Body of pancreas (tissue), 4 donors: Measurements from ENCODE around the gene NEO1. TPM values are rescaled to one million over a fixed set of nuclear protein-coding genes. Genes with fewer than 3 reads are reported as not detected.

Experiments used
- ATAC-seq: fragments of 150-250 bp; one replicate; pipeline ENCODE4 v1.9.1; 2016
- DNase-seq, 4 donors: peaks; one replicate each; pipeline ENCODE4 v3.0.0-alpha.2; 2019
- H3K27ac ChIP-seq, 4 donors: fragments of 200-600 bp; sonication (generic); 1 replicate in 3 of 4; 2 replicates in 1 of 4; pipeline versions ENCODE4 v1.5.1 to v1.6.1; 2016 to 2019; ENCODE audit warnings: mild to moderate bottlenecking in 1 of 4, mixed read lengths in 1 of 4, moderate library complexity in 1 of 4
- H3K27me3 ChIP-seq, 2 donors: fragments of 200-600 bp; sonication (generic); one replicate each; pipeline ENCODE4 v1.6.0; 2016; ENCODE audit warnings: mild to moderate bottlenecking in 1 of 2
- H3K36me3 ChIP-seq, 2 donors: fragments of 200-600 bp; sonication (generic); replicated peaks in 1 of 2; 2 replicates each; pipeline ENCODE4 v1.5.1; 2016; ENCODE audit warnings: low read depth in 2 of 2; ENCODE audit not compliant: insufficient read depth in 1 of 2
- H3K4me1 ChIP-seq: fragments of 200-600 bp; sonication (generic); one replicate; pipeline ENCODE4 v1.6.0; 2016
- H3K4me3 ChIP-seq, 2 donors: fragments of 200-600 bp; sonication (generic); 1 replicate in 1 of 2; 2 replicates in 1 of 2; pipeline ENCODE4 v1.5.1; 2016 to 2019
- H3K9me3 ChIP-seq, 3 donors: fragments of 200-600 bp; sonication (generic); 1 replicate in 2 of 3; 2 replicates in 1 of 3; pipeline ENCODE4 v1.5.1; 2016
- CTCF ChIP-seq, 7 experiments: fragments of 450-650 bp in 4 of 7; fragments of 200-600 bp in 3 of 7; sonication (generic) in 3 of 7; IDR thresholded peaks; one replicate each; pipeline ENCODE4 v1.5.1; 2016 to 2019; ENCODE audit warnings: antibody characterized with exemption in 7 of 7
- POLR2A ChIP-seq, 3 donors: fragments of 450-650 bp; IDR thresholded peaks; one replicate each; pipeline ENCODE4 v1.6.1; 2016; ENCODE audit warnings: antibody characterized with exemption in 3 of 3, mild to moderate bottlenecking in 2 of 3
- WGBS, 2 donors: methylation state at CpG; one replicate each; pipeline ENCODE4 v1.1.5; 2017; 5-methylcytosine and 5-hydroxymethylcytosine counted together
- intact Hi-C: fragments of 100-400 bp; cut with DNase I; formaldehyde crosslinking; loops from one replicate; pipeline ENCODE4 v1.15.1; 2023
- total RNA-seq, 2 donors: library from RNA; depleted of rRNA; stranded (reverse); fragments of >200 nt; gene quantifications; one replicate each; pipeline ENCODE4 v1.1.0, GENCODE V29; 2016

The NEO1 gene
- total RNA-seq, 2 donors from 2014 or later, result 18.2 to 29.7 TPM

- H3K4me1 ChIP-seq, result peaks cover 11% of the 10 kb centered on the region
- H3K36me3 ChIP-seq, result no peaks in the 10 kb centered on the region
- WGBS, 2 donors, result 63 to 73% methylated on average over 3 of the region's 3 CpGs
- no peaks in the 10 kb centered on the region for H3K27me3 ChIP-seq
- no peak overlapping the region for H3K4me3 ChIP-seq
- TF ChIP-seq POLR2A (IDR thresholded peaks at IDR 0.05), result no peak
- no peak for TF ChIP-seq CTCF (IDR thresholded peaks at IDR 0.05)
- ATAC-seq (no peak), DNase-seq (no peak)
- intact Hi-C loops, result no loop called here
- H3K27ac ChIP-seq, result no peak overlapping the region
- no peaks in the 10 kb centered on the region for H3K9me3 ChIP-seq
Measured at GRCh38 chr15:73105064-73105463, 52.8 kb downstream of the NEO1 start.

- H3K4me1 ChIP-seq, result peaks cover 18% of the 10 kb centered on the region
- no peak for TF ChIP-seq POLR2A (IDR thresholded peaks at IDR 0.05)
- TF ChIP-seq CTCF (IDR thresholded peaks at IDR 0.05), result no peak
- intact Hi-C loops, result no loop called here
- DNase-seq (no peak), ATAC-seq (no peak)
- no peaks in the 10 kb centered on the region for H3K9me3 ChIP-seq
- H3K4me3 ChIP-seq, result no peak overlapping the region
- 77 to 78% methylated on average over 4 of the region's 4 CpGs for WGBS, 2 donors
- H3K36me3 ChIP-seq, result no peaks in the 10 kb centered on the region
- no peak overlapping the region for H3K27ac ChIP-seq
- H3K27me3 ChIP-seq, result no peaks in the 10 kb centered on the region
Measured at GRCh38 chr15:73108676-73109075, 56.4 kb downstream of the NEO1 start.

GRCh38 chr15:73109765-73110164 is 57.5 kb downstream of the NEO1 start:
- intact Hi-C loops, result no loop called here
- H3K9me3 ChIP-seq, result no peaks in the 10 kb centered on the region
- DNase-seq, result no peak
- no peaks in the 10 kb centered on the region for H3K36me3 ChIP-seq
- no peak overlapping the region for H3K27ac ChIP-seq
- WGBS, 2 donors, result 71 to 92% methylated on average over 3 of the region's 3 CpGs
- no peaks in the 10 kb centered on the region for H3K27me3 ChIP-seq
- TF ChIP-seq POLR2A (IDR thresholded peaks at IDR 0.05) (no peak), CTCF (IDR thresholded peaks at IDR 0.05) (no peak)
- no peak for ATAC-seq
- H3K4me1 ChIP-seq, result peaks cover 18% of the 10 kb centered on the region
- H3K4me3 ChIP-seq, result no peak overlapping the region

GRCh38 chr15:73110201-73110600 is 57.9 kb downstream of the NEO1 start:
- no peak for DNase-seq
- peaks cover 18% of the 10 kb centered on the region for H3K4me1 ChIP-seq
- WGBS, 2 donors, result 40 to 42% methylated on average over 1 of the region's 1 CpG

More at GRCh38 chr15:73110201-73110600, 57.9 kb downstream of the NEO1 start:
- TF ChIP-seq CTCF (IDR thresholded peaks at IDR 0.05), result no peak
- TF ChIP-seq POLR2A (IDR thresholded peaks at IDR 0.05), result no peak
- Histone ChIP-seq H3K36me3 (no peaks in the 10 kb centered on the region), H3K9me3 (no peaks in the 10 kb centered on the region), H3K27ac (no peak overlapping the region), H3K4me3 (no peak overlapping the region), H3K27me3 (no peaks in the 10 kb centered on the region)
- ATAC-seq, result no peak
- intact Hi-C loops, result no loop called here
